ENCODE measurements around the gene NFATC1. TPM values are rescaled to one million over a fixed set of nuclear protein-coding genes. Genes with fewer than 3 reads are reported as not detected.

The NFATC1 gene
- total RNA-seq, 2 experiments from 2014 or later: 97.2 to 98.3 TPM

GRCh38 chr18:79387615-79388014 lies 8.1 kb upstream of the NFATC1 start:
- CTCF ChIA-PET: interaction anchor here (4.6 kb wide), 1 partner anchor 7 kb away, joined by 48 read pairs; no protein-coding TSS in a partner anchor
- Mint-ChIP-seq H3K27ac (no peak overlapping the region), H3K36me3 (ENCODE audit: low read depth) (no peaks in the 10 kb centered on the region), H3K4me3 (no peak overlapping the region), H3K27me3 (peaks cover 19% of the 10 kb centered on the region), H3K4me1 (ENCODE audit: low read depth) (peaks cover 9% of the 10 kb centered on the region), H3K9me3 (no peaks in the 10 kb centered on the region)
- intact Hi-C loops (cut with micrococcal nuclease): no loop called here
- no peak for TF ChIP-seq CTCF (IDR thresholded peaks at IDR 0.05)
- POLR2A ChIA-PET: interaction anchor here (1.3 kb wide), 1 partner anchor 9 kb away, joined by 3 read pairs; no protein-coding TSS in a partner anchor
- no peak for DNase-seq
- ATAC-seq: no peak

GRCh38 chr18:79388043-79388442 lies 7.7 kb upstream of the NFATC1 start:
- intact Hi-C loops (cut with micrococcal nuclease): no loop called here
- no peak overlapping the region for H3K27ac Mint-ChIP-seq
- peaks cover 12% of the 10 kb centered on the region for H3K4me1 Mint-ChIP-seq (ENCODE audit: low read depth)
- peaks cover 19% of the 10 kb centered on the region for H3K27me3 Mint-ChIP-seq
- POLR2A ChIA-PET: interaction anchor here (1.3 kb wide), 1 partner anchor 9 kb away, joined by 3 read pairs; no protein-coding TSS in a partner anchor
- no peak for DNase-seq
- CTCF ChIA-PET: interaction anchor here (0.8 to 4.6 kb wide), 3 partner anchors 8 to 142 kb away, joined by 3 to 48 read pairs (median 7); no protein-coding TSS in a partner anchor
- H3K36me3 Mint-ChIP-seq (ENCODE audit: low read depth): no peaks in the 10 kb centered on the region
- no peak for TF ChIP-seq CTCF (IDR thresholded peaks at IDR 0.05)
- no peak overlapping the region for H3K4me3 Mint-ChIP-seq
- ATAC-seq: no peak
- no peaks in the 10 kb centered on the region for H3K9me3 Mint-ChIP-seq

DNA sequence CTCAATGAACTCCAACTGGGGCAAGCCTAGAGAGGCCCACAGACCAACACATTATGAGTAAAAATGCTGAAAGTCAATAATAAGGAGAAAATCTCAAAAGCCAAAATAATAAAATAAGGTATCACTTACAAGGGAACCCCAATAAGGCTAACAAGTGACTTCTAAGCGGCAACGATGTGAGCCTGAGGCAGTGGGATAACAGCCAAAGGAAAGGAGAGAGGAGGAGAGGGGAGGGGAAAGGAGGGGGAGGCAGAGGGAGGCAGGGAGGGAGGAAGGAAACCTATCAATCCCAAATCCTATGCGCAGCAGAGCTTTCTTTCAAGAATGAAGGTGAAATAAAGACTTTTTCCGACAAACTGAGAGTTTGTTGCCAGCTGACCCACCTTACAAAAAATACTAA lies 6.0 kb upstream of the NFATC1 start:
- Mint-ChIP-seq H3K4me1 (ENCODE audit: low read depth) (peaks cover 16% of the 10 kb centered on the region), H3K27me3 (peaks cover 19% of the 10 kb centered on the region), H3K9me3 (no peaks in the 10 kb centered on the region), H3K27ac (no peak overlapping the region), H3K36me3 (ENCODE audit: low read depth) (no peaks in the 10 kb centered on the region), H3K4me3 (no peak overlapping the region)
- DNase-seq (no peak), ATAC-seq (no peak)
- intact Hi-C loops (cut with micrococcal nuclease): loop anchor here (5.0 kb wide), 1 partner anchor 253 kb away; no protein-coding TSS in a partner anchor
- CTCF ChIA-PET: interaction anchor here (0.7 to 4.6 kb wide), 2 partner anchors 9 to 240 kb away, joined by 3 to 48 read pairs; no protein-coding TSS in a partner anchor
- POLR2A ChIA-PET: interaction anchor here (1.0 to 2.1 kb wide), 3 partner anchors 9 to 134 kb away, joined by 4 to 8 read pairs (median 4); no protein-coding TSS in a partner anchor
- TF ChIP-seq CTCF (IDR thresholded peaks at IDR 0.05): no peak

- peaks cover 16% of the 10 kb centered on the region for H3K4me1 Mint-ChIP-seq (ENCODE audit: low read depth)
- ChIA-PET CTCF (interaction anchor here (0.6 to 4.6 kb wide), 5 partner anchors 12 to 253 kb away, joined by 3 to 48 read pairs (median 4); no protein-coding TSS in a partner anchor), POLR2A (interaction anchor here (1.3 to 2.7 kb wide), 4 partner anchors 11 to 136 kb away, joined by 3 to 11 read pairs (median 5); no protein-coding TSS in a partner anchor)
- H3K9me3 Mint-ChIP-seq: no peaks in the 10 kb centered on the region
- ATAC-seq (no peak), DNase-seq (no peak)
- peaks cover under 1% of the 10 kb centered on the region for H3K36me3 Mint-ChIP-seq (ENCODE audit: low read depth)
- H3K27me3 Mint-ChIP-seq: peaks cover 19% of the 10 kb centered on the region
- intact Hi-C loops (cut with micrococcal nuclease): loop anchor here (5.0 kb wide), 1 partner anchor 250 kb away; no protein-coding TSS in a partner anchor
- no peak for TF ChIP-seq CTCF (IDR thresholded peaks at IDR 0.05)
- H3K27ac Mint-ChIP-seq: no peak overlapping the region
- no peak overlapping the region for H3K4me3 Mint-ChIP-seq
Measured at GRCh38 chr18:79392226-79392625, 3.5 kb upstream of the NFATC1 start.

GRCh38 chr18:79393181-79393634 lies 2.5 kb upstream of the NFATC1 start:
- no peak for TF ChIP-seq CTCF (IDR thresholded peaks at IDR 0.05)
- DNase-seq (no peak), ATAC-seq (peak; percentile 8)
- Mint-ChIP-seq H3K27ac (peak overlapping the region; percentile 76), H3K27me3 (peaks cover 18% of the 10 kb centered on the region), H3K9me3 (no peaks in the 10 kb centered on the region), H3K4me3 (peak overlapping the region; percentile 68), H3K36me3 (ENCODE audit: low read depth) (peaks cover 9% of the 10 kb centered on the region), H3K4me1 (ENCODE audit: low read depth) (peaks cover 15% of the 10 kb centered on the region)
- ChIA-PET CTCF (interaction anchor here (0.6 to 2.2 kb wide), 9 partner anchors 9 to 252 kb away, joined by 3 to 22 read pairs (median 4); no protein-coding TSS in a partner anchor), POLR2A (interaction anchor here (0.9 to 2.7 kb wide), 8 partner anchors 10 to 325 kb away, joined by 3 to 11 read pairs (median 5); no protein-coding TSS in a partner anchor)
- intact Hi-C loops (cut with micrococcal nuclease): loop anchor here (5.0 kb wide), 1 partner anchor 249 kb away; no protein-coding TSS in a partner anchor

Data from activated CD8-positive, alpha-beta T cell treated with anti-CD3 and anti-CD28 coated beads for 36 hours (primary cell).